Erythroblast (primary cell): ENCODE results near the gene GPR162.

Experiments
- DNase-seq, 2 experiments: peaks; one replicate each; lab custom pipeline; 2025; lab: John Stamatoyannopoulos, UW
- GATA1 ChIP-seq: IDR thresholded peaks from 2 replicates; pipeline ENCODE4 v1.6.1; 2011; ENCODE audit warnings: low read depth, mild to moderate bottlenecking, control low read depth, low read length, moderate library complexity
- POLR2A ChIP-seq: IDR thresholded peaks from 2 replicates; pipeline ENCODE4 v1.6.1; 2011; ENCODE audit warnings: mild to moderate bottlenecking, low read length

GPR162 gene

GRCh38 chr12:6823182-6824084, 1.8 kb downstream of the GPR162 start:
- no peak for TF ChIP-seq POLR2A
- no peak for TF ChIP-seq GATA1
- DNase-seq = no peak

DNA sequence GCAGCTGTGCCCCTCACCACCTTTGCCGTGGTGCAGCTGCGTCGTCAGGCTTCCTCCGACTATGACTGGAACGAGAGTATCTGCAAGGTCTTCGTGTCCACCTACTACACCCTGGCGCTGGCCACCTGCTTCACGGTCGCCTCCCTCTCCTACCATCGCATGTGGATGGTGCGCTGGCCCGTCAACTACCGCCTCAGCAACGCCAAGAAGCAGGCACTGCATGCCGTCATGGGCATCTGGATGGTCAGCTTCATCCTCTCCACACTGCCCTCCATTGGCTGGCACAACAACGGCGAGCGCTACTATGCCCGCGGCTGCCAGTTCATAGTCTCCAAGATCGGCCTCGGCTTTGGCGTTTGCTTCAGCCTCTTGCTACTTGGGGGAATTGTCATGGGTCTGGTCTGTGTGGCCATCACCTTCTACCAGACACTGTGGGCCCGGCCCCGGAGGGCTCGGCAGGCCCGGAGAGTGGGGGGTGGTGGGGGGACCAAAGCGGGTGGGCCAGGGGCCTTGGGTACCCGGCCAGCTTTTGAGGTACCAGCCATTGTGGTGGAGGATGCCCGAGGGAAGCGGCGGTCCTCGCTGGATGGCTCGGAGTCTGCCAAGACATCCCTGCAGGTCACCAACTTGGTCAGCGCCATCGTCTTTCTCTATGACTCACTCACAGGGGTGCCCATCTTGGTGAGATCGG, 2.6 kb downstream of the GPR162 start:
- no peak for TF ChIP-seq GATA1
- TF ChIP-seq POLR2A = no peak
- DNase-seq = no peak

GRCh38 chr12:6824901-6825381, 3.3 kb downstream of the GPR162 start:
- TF ChIP-seq GATA1 = no peak
- TF ChIP-seq POLR2A = no peak
- DNase-seq = no peak

- TF ChIP-seq GATA1 = no peak
- peak; percentile 71 to 86 for DNase-seq
Observed at GRCh38 chr12:6825398-6826124, 3.9 kb downstream of the GPR162 start.

DNA sequence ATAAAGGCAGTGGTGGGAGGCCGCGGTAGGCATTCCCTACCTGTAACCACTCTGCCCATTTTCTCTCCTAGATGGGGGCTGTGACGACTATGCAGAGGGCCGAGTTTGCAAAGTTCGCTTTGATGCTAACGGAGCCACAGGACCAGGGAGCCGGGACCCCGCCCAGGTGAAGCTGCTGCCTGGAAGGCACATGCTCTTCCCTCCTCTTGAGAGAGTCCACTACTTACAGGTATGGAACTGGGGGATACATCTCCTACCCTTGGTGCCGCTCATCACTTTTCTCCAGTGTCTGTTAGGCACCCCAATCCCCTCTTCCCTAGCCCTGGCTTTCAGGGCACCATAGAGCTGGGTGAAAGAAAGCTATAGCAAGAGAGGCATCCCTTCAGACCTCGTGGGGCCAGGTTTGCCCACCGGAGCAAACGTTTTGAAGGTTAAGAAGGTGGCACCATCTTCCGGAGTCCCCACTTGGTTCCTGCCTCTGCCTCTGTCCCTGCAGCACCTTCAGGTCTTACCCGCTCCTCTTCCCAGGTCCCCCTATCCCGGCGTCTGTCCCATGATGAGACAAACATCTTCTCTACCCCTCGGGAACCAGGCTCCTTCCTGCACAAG, 4.6 kb downstream of the GPR162 start:
- no peak for DNase-seq
- TF ChIP-seq POLR2A (no peak), GATA1 (no peak)

GRCh38 chr12:6826734-6827436, 5.3 kb downstream of the GPR162 start:
- no peak for DNase-seq
- TF ChIP-seq GATA1 = no peak
- no peak for TF ChIP-seq POLR2A

DNA sequence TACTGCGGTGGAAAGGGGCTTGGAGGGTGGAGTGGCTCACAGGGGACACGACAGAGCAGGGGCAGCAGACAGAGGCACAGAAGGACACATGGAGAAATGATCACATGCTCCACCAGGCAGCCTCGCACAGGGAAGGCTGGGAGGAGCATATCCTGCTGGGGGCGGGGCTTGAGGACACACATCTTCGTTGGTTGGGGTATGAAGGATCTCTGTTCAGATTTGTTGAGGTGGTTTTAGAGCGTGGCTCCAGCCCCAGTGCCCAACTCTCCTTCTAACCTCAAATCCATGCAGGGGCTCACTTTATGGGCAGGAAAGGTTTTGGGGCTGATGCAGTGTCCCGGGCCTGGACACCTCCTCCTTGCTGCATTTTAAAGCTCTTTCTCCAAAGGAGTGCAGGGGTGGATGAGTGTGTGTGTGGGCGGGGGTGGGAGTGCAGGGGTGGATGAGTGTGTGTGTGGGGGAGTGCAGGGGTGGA, 5.9 kb downstream of the GPR162 start:
- DNase-seq = no peak
- no peak for TF ChIP-seq GATA1
- TF ChIP-seq POLR2A = no peak

GRCh38 chr12:6827982-6828780, 6.6 kb downstream of the GPR162 start, which contains the start of gene P3H3:
Gene P3H3 (plus strand): TSS chr12:6828407. CDS start chr12:6828441, 34 bp downstream.
- DNase-seq = no peak
- TF ChIP-seq GATA1 (no peak), POLR2A (no peak)

- DNase-seq = no peak
- TF ChIP-seq POLR2A = no peak
- TF ChIP-seq GATA1 = no peak
Observed at GRCh38 chr12:6828781-6829535, 7.3 kb downstream of the GPR162 start.

DNA sequence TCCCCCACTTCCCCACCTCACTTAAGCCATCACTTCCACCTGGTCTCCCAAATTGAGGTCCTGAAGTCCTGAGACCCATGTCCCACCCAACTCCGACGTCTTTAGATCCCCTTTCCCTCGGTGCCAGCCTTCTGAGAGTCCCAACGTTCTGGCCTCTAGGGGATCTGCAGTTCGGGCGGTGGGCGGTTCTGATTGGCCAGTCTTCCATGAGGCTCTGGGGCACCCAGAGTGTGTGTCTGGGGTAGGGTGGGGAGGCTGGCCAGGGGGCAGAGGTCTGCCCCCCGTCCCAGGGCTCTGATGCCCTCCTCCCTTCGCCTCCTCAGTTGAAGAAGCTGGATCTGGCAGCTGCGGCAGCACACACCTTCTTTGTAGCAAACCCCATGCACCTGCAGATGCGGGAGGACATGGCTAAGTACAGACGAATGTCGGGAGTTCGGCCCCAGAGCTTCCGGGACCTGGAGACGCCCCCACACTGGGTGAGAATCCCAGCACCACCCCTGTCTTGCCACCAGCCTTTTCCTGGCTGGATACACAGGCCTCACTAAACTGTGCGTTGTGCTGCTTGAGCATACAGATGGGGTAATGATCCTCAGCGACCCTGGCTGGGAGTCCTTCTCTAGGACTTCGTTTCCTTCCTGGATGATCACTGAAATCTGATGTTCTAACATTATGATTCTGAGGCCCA, 8.1 kb downstream of the GPR162 start:
- TF ChIP-seq POLR2A = no peak
- TF ChIP-seq GATA1 = no peak
- no peak for DNase-seq

GRCh38 chr12:6830286-6830890, 8.8 kb downstream of the GPR162 start:
- TF ChIP-seq POLR2A (no peak), GATA1 (no peak)
- DNase-seq = no peak
